ENCODE data around the gene EPB41L1.

The EPB41L1 gene

GRCh38 chr20:36197271-36197670, 42.7 kb downstream of the EPB41L1 start:
- no peak for DNase-seq

GRCh38 chr20:36199345-36200257, 45.1 kb downstream of the EPB41L1 start:
- DNase-seq = peak; percentile 77

- DNase-seq = no peak
Observed at GRCh38 chr20:36200451-36200850, 45.9 kb downstream of the EPB41L1 start.

- DNase-seq = no peak
Observed at GRCh38 chr20:36201198-36201597, 46.7 kb downstream of the EPB41L1 start.

- peak; percentile 77 for DNase-seq
Observed at GRCh38 chr20:36202891-36203338, 48.4 kb downstream of the EPB41L1 start.

- no peak for DNase-seq
Observed at GRCh38 chr20:36203861-36204260, 49.3 kb downstream of the EPB41L1 start.

GRCh38 chr20:36205026-36205425, 50.5 kb downstream of the EPB41L1 start:
- no peak for DNase-seq

- DNase-seq = no peak
Observed at GRCh38 chr20:36206068-36206467, 51.5 kb downstream of the EPB41L1 start.

- no peak for DNase-seq
Observed at GRCh38 chr20:36206641-36207040, 52.1 kb downstream of the EPB41L1 start.

- DNase-seq = no peak
Observed at GRCh38 chr20:36207602-36208001, 53.1 kb downstream of the EPB41L1 start.

GRCh38 chr20:36208257-36208656, 53.7 kb downstream of the EPB41L1 start:
- DNase-seq = no peak

GRCh38 chr20:36210436-36211021, 56.0 kb downstream of the EPB41L1 start:
- DNase-seq = no peak

- DNase-seq = no peak
Observed at GRCh38 chr20:36213362-36213761, 58.8 kb downstream of the EPB41L1 start.

GRCh38 chr20:36214684-36215256, 60.2 kb downstream of the EPB41L1 start:
- no peak for DNase-seq

- DNase-seq = no peak
Observed at GRCh38 chr20:36215778-36216177, 61.2 kb downstream of the EPB41L1 start.

- no peak for DNase-seq
Observed at GRCh38 chr20:36216314-36217025, 61.9 kb downstream of the EPB41L1 start.

GRCh38 chr20:36217226-36217625, 62.7 kb downstream of the EPB41L1 start:
- no peak for DNase-seq

GRCh38 chr20:36218380-36219064, 64.0 kb downstream of the EPB41L1 start:
- DNase-seq = no peak

- no peak for DNase-seq
Observed at GRCh38 chr20:36219671-36220220, 65.2 kb downstream of the EPB41L1 start.

GRCh38 chr20:36225666-36226065, 71.1 kb downstream of the EPB41L1 start:
- no peak for DNase-seq

GRCh38 chr20:36228770-36229169, 74.2 kb downstream of the EPB41L1 start:
- no peak for DNase-seq

GRCh38 chr20:36230019-36230418, 75.5 kb downstream of the EPB41L1 start:
- DNase-seq = no peak
